IMR-90 (cell line): ENCODE results near the gene SCYGR8. TPM values are rescaled to one million over a fixed set of nuclear protein-coding genes. Genes with fewer than 3 reads are reported as not detected.

Experiments
- ATAC-seq: fragments of 200-7000 bp; cut with Tn5 transposase; 2 replicates; pipeline ENCODE4 v1.9.1; 2020; ENCODE audit warnings: low read depth, mild to moderate bottlenecking, moderate library complexity
- BruUV-seq: library from RNA; stranded (reverse); fragments of 400-500 nt; replicated peaks from 2 replicates; lab custom pipeline; 2021; lab: Mats Ljungman, UMichigan
- CTCF ChIA-PET: fragments of 300-600 bp; formaldehyde crosslinking; extraction: SDS; loops from one replicate; lab custom pipeline; 2021; ENCODE audit warnings: antibody characterized with exemption; lab: Yijun Ruan, JAX
- POLR2A ChIA-PET: fragments of 300-600 bp; sonication (Branson Sonifier 250); formaldehyde crosslinking; loops from one replicate; lab custom pipeline; 2022; ENCODE audit warnings: antibody characterized with exemption; ENCODE audit not compliant: unreplicated experiment; lab: Charles Lee
- DNase-seq: peaks from one replicate; pipeline ENCODE4 v3.0.0; 2013
- H2AFZ ChIP-seq: replicated peaks from 2 replicates; pipeline ENCODE3; 2013; ENCODE audit warnings: low read length, mild to moderate bottlenecking; ENCODE audit not compliant: poor library complexity
- H2AK5ac ChIP-seq: 2 replicates; pipeline ENCODE4 v1.6.1; 2013; ENCODE audit warnings: low read depth, low read length, inconsistent platforms
- H2AK9ac ChIP-seq: replicated peaks from 2 replicates; pipeline ENCODE3; 2013; ENCODE audit warnings: mild to moderate bottlenecking, low read depth, low read length, moderate library complexity; ENCODE audit not compliant: poor library complexity
- H2BK120ac ChIP-seq: 2 replicates; pipeline ENCODE4 v1.6.1; 2013; ENCODE audit warnings: low read depth, low read length, inconsistent platforms
- H2BK15ac ChIP-seq: 3 replicates; pipeline ENCODE4 v1.6.1; 2013; ENCODE audit warnings: low read depth, low read length, inconsistent platforms
- H2BK20ac ChIP-seq: 2 replicates; pipeline ENCODE4 v1.6.1; 2013; ENCODE audit warnings: low read depth, mild to moderate bottlenecking, inconsistent platforms, low read length, moderate library complexity
- H2BK5ac ChIP-seq: 2 replicates; pipeline ENCODE4 v1.6.1; 2013; ENCODE audit warnings: mild to moderate bottlenecking, low read depth, low read length, inconsistent platforms; ENCODE audit not compliant: poor library complexity, severe bottlenecking
- H3K14ac ChIP-seq: replicated peaks from 2 replicates; pipeline ENCODE4 v1.6.1; 2013; ENCODE audit warnings: low read depth, low read length, inconsistent platforms
- H3K18ac ChIP-seq: 2 replicates; pipeline ENCODE4 v1.6.1; 2013; ENCODE audit warnings: low read depth, low read length, control low read depth
- H3K23ac ChIP-seq: 2 replicates; pipeline ENCODE4 v1.6.1; 2013; ENCODE audit warnings: low read depth, low read length, inconsistent platforms
- H3K27ac ChIP-seq: 2 replicates; pipeline ENCODE4 v1.5.1; 2013; ENCODE audit warnings: mild to moderate bottlenecking, control low read depth, low read length; ENCODE audit not compliant: insufficient read depth
- H3K27me3 ChIP-seq: 2 replicates; pipeline ENCODE4 v1.6.1; 2013; ENCODE audit warnings: low read length; ENCODE audit not compliant: control insufficient read depth, insufficient read depth
- H3K36me3 ChIP-seq: 2 replicates; pipeline ENCODE4 v1.6.1; 2013; ENCODE audit warnings: low read length, mixed read lengths; ENCODE audit not compliant: control insufficient read depth, insufficient read depth
- H3K4ac ChIP-seq: 2 replicates; pipeline ENCODE4 v1.6.1; 2013; ENCODE audit warnings: low read depth, low read length, inconsistent platforms
- H3K4me1 ChIP-seq: 2 replicates; pipeline ENCODE4 v1.6.1; 2013; ENCODE audit warnings: low read length, mixed read lengths; ENCODE audit not compliant: control insufficient read depth, insufficient read depth
- H3K4me2 ChIP-seq: 2 replicates; pipeline ENCODE4 v1.6.1; 2013; ENCODE audit warnings: low read depth, mild to moderate bottlenecking, control low read depth, low read length, moderate library complexity
- H3K4me3 ChIP-seq: 2 replicates; pipeline ENCODE4 v1.5.1; 2013; ENCODE audit warnings: low read depth, mild to moderate bottlenecking, control low read depth, low read length, moderate library complexity; ENCODE audit not compliant: insufficient read depth
- H3K56ac ChIP-seq: 2 replicates; pipeline ENCODE4 v1.6.1; 2013; ENCODE audit warnings: low read length, inconsistent platforms; ENCODE audit not compliant: insufficient read depth; ENCODE audit errors: extremely low read depth
- H3K79me1 ChIP-seq, 2 experiments: 2 replicates each; pipeline ENCODE4 v1.6.1; 2013; ENCODE audit warnings: low read length in 2 of 2, inconsistent platforms in 1 of 2, low read depth in 1 of 2
- H3K9ac ChIP-seq: 2 replicates; pipeline ENCODE4 v1.6.1; 2013; ENCODE audit warnings: low read depth, low read length, control low read depth
- H3K9me1 ChIP-seq: 2 replicates; pipeline ENCODE4 v1.6.1; 2013; ENCODE audit warnings: low read length, inconsistent platforms; ENCODE audit not compliant: insufficient read depth
- H3K9me3 ChIP-seq: 2 replicates; pipeline ENCODE4 v1.6.1; 2013; ENCODE audit warnings: low read length; ENCODE audit not compliant: control insufficient read depth, insufficient read depth
- H4K20me1 ChIP-seq: 2 replicates; pipeline ENCODE4 v1.6.1; 2013; ENCODE audit warnings: low read length, inconsistent platforms; ENCODE audit not compliant: insufficient read depth
- H4K5ac ChIP-seq: 2 replicates; pipeline ENCODE4 v1.6.1; 2013; ENCODE audit warnings: mild to moderate bottlenecking, low read depth, low read length, control low read depth
- H4K8ac ChIP-seq, 2 experiments: 2 replicates each; pipeline ENCODE4 v1.6.1; 2013; ENCODE audit warnings: low read depth in 2 of 2, low read length in 2 of 2, control low read depth in 1 of 2, inconsistent platforms in 1 of 2
- H4K91ac ChIP-seq: 2 replicates; pipeline ENCODE4 v1.6.1; 2013; ENCODE audit warnings: low read depth, low read length, inconsistent platforms; ENCODE audit not compliant: insufficient read depth
- BHLHE40 ChIP-seq: fragments of 150-350 bp; IDR thresholded peaks from 2 replicates; pipeline ENCODE4 v1.6.1; 2016; ENCODE audit warnings: mild to moderate bottlenecking, low read depth, low read length
- CEBPB ChIP-seq: IDR thresholded peaks from 2 replicates; pipeline ENCODE4 v1.6.1; 2012; ENCODE audit warnings: low read depth, low read length, improper control_type of control experiment
- CHD1 ChIP-seq: IDR thresholded peaks from 2 replicates; pipeline ENCODE4 v1.6.1; 2012; ENCODE audit warnings: low read depth, low read length, improper control_type of control experiment
- FOS ChIP-seq: fragments of 150-350 bp; IDR thresholded peaks from 2 replicates; pipeline ENCODE4 v1.6.1; 2016; ENCODE audit warnings: low read depth, low read length
- MAFK ChIP-seq: IDR thresholded peaks from 2 replicates; pipeline ENCODE4 v1.6.1; 2012; ENCODE audit warnings: low read depth, low read length, improper control_type of control experiment
- MAZ ChIP-seq: IDR thresholded peaks from 2 replicates; pipeline ENCODE4 v1.6.1; 2012; ENCODE audit warnings: low read depth, mild to moderate bottlenecking, low read length, improper control_type of control experiment, moderate library complexity, borderline replicate concordance
- MXI1 ChIP-seq: IDR thresholded peaks from 2 replicates; pipeline ENCODE4 v1.6.1; 2012; ENCODE audit warnings: low read depth, mild to moderate bottlenecking, low read length, moderate library complexity, borderline replicate concordance
- NFE2L2 ChIP-seq: fragments of 150-350 bp; IDR thresholded peaks from 2 replicates; pipeline ENCODE4 v1.6.1; 2016; ENCODE audit warnings: low read depth, mild to moderate bottlenecking, low read length
- POLR2A ChIP-seq: IDR thresholded peaks from 2 replicates; pipeline ENCODE4 v1.6.1; 2012; ENCODE audit warnings: mild to moderate bottlenecking, low read depth, low read length
- RAD21 ChIP-seq: IDR thresholded peaks from 2 replicates; pipeline ENCODE4 v1.6.1; 2012; ENCODE audit warnings: low read length, improper control_type of control experiment
- RCOR1 ChIP-seq: IDR thresholded peaks from 2 replicates; pipeline ENCODE4 v1.6.1; 2012; ENCODE audit warnings: mild to moderate bottlenecking, low read length, improper control_type of control experiment; ENCODE audit not compliant: insufficient replicate concordance
- RFX5 ChIP-seq: IDR thresholded peaks from 2 replicates; pipeline ENCODE4 v1.8.0; 2012; ENCODE audit warnings: low read depth, mild to moderate bottlenecking, low read length, moderate library complexity
- SMC3 ChIP-seq: fragments of 150-350 bp; IDR thresholded peaks from 2 replicates; pipeline ENCODE4 v1.6.1; 2016; ENCODE audit warnings: low read depth, mild to moderate bottlenecking, antibody characterized with exemption, low read length, moderate library complexity
- WGBS, 2 experiments: methylation state at CpG; one replicate each; pipeline versions ENCODE4 v1.1.5 to v1.1.7; 2013; ENCODE audit warnings: missing lambda C conversion rate in 2 of 2; ENCODE audit not compliant: insufficient read length in 1 of 2; ENCODE audit errors: extremely low coverage in 2 of 2; 5-methylcytosine and 5-hydroxymethylcytosine counted together
- dilution Hi-C: fragments of 300-500 bp; cut with HindIII; formaldehyde crosslinking; loops from one replicate; pipeline ENCODE4 v1.14.3; 2018; ENCODE audit warnings: low sequenced_read_pairs; ENCODE audit not compliant: unreplicated experiment
- in situ Hi-C: fragments of 300-500 bp; cut with MboI; formaldehyde crosslinking; loops from 3 replicates; pipeline ENCODE4 v1.14.3; 2019; ENCODE audit warnings: low sequenced_read_pairs, inconsistent platforms, mixed read lengths
- intact Hi-C: fragments of 100-400 bp; cut with micrococcal nuclease; formaldehyde crosslinking; loops from 2 replicates; pipeline ENCODE4 v1.10.0; 2022
- polyA plus RNA-seq, 3 experiments: library from polyadenylated mRNA; depleted of rRNA; stranded (reverse); fragments of >200 nt; gene quantifications; 2 replicates each; pipeline ENCODE4 v1.2.3, GENCODE V29; 2012; ENCODE audit warnings: low replicate concordance in 1 of 3
- total RNA-seq: library from RNA; depleted of rRNA; stranded (reverse); fragments of >200 nt; gene quantifications from 2 replicates; pipeline ENCODE4 v1.2.3, GENCODE V29; 2012
- TF ChIP-seq, protein P1 (sequence below): fragments of 150-350 bp; IDR thresholded peaks from 2 replicates; pipeline ENCODE4 v1.6.1; 2016; ENCODE audit warnings: low read depth, mild to moderate bottlenecking, low read length, moderate library complexity, borderline replicate concordance
- TF ChIP-seq, protein P2 (sequence below): fragments of 150-350 bp; IDR thresholded peaks from 2 replicates; pipeline ENCODE4 v1.6.1; 2017; ENCODE audit warnings: mild to moderate bottlenecking, antibody characterized with exemption, low read length, low read depth

The SCYGR8 gene
- total and polyA plus RNA-seq, 2 of the 4 experiments (the other 2 are of a cell fraction) = not detected

DNA sequence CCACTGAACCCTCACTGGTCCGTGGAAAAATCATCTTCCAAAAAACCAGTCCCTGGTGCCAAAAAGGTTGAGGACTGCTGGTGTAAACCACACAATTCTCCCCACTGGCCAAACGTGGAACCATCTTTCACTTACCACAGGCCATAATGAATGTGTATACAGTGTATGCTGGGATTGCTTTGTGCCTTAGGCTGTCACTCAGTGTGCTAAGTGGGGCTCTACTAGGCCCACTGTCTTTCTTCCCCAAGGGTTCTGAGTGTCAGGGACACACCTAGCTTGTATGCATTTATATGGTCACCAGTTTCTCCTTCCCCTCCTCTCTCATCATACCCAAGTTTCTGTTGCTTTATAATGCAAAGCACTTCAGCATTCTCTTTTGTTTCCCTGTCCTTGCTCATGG is 27.2 kb downstream of the SCYGR8 start:
- WGBS, 2 experiments = no CpG with 5 or more reads among the region's 2 CpGs
- dilution Hi-C loops = no loop called here

More for the DNA sequence above, 27.2 kb downstream of the SCYGR8 start:
- Histone ChIP-seq H3K4me1 (no peaks in the 10 kb centered on the region), H4K8ac (no peak overlapping the region), H3K18ac (no peak overlapping the region), H4K91ac (no peak overlapping the region), H2BK20ac (no peak overlapping the region), H2BK5ac (no peak overlapping the region), H3K56ac (no peak overlapping the region), H2AFZ (no peak overlapping the region), H2BK15ac (no peak overlapping the region), H3K23ac (no peak overlapping the region), H3K9me1 (0 out of 2 replicates have a peak, but pooled peaks cover 3% of the 10 kb centered on the region), H2AK9ac (peak overlapping the region; percentile 23), H3K4me3 (no peak overlapping the region), H2BK120ac (no peak overlapping the region), H3K9ac (no peak overlapping the region), H3K4me2 (no peak overlapping the region), H4K5ac (no peak overlapping the region), H3K9me3 (no peaks in the 10 kb centered on the region), H3K4ac (no peak overlapping the region), H2AK5ac (no peak overlapping the region), H4K20me1 (no peaks in the 10 kb centered on the region), H3K36me3 (no peaks in the 10 kb centered on the region), H3K79me1 (no peaks in the 10 kb centered on the region), H3K27ac (no peak overlapping the region), H3K27me3 (no peaks in the 10 kb centered on the region), H3K14ac (no peak overlapping the region)
- intact Hi-C loops (no loop called here), in situ Hi-C loops (no loop called here)
- BruUV-seq = no TSS peak
- ATAC-seq = no peak
- CTCF ChIA-PET = no interaction called here
- no peak for DNase-seq
- TF ChIP-seq SMC3 (no peak), CHD1 (no peak), RAD21 (no peak), POLR2A (no peak), BHLHE40 (no peak), MXI1 (no peak), RCOR1 (no peak), CEBPB (no peak), MAZ (no peak), FOS (no peak), NFE2L2 (no peak), MAFK (no peak), RFX5 (no peak)
- TF ChIP-seq, protein P1, sequence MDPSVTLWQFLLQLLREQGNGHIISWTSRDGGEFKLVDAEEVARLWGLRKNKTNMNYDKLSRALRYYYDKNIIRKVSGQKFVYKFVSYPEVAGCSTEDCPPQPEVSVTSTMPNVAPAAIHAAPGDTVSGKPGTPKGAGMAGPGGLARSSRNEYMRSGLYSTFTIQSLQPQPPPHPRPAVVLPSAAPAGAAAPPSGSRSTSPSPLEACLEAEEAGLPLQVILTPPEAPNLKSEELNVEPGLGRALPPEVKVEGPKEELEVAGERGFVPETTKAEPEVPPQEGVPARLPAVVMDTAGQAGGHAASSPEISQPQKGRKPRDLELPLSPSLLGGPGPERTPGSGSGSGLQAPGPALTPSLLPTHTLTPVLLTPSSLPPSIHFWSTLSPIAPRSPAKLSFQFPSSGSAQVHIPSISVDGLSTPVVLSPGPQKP = no peak
- TF ChIP-seq, protein P2, sequence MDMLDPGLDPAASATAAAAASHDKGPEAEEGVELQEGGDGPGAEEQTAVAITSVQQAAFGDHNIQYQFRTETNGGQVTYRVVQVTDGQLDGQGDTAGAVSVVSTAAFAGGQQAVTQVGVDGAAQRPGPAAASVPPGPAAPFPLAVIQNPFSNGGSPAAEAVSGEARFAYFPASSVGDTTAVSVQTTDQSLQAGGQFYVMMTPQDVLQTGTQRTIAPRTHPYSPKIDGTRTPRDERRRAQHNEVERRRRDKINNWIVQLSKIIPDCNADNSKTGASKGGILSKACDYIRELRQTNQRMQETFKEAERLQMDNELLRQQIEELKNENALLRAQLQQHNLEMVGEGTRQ = no peak
- POLR2A ChIA-PET = no interaction called here
